ENCODE results near the gene CMIP. TPM values are rescaled to one million over a fixed set of nuclear protein-coding genes. Genes with fewer than 3 reads are reported as not detected.

The CMIP gene
- total RNA-seq, 1 donor from 2014 or later = 11.1 TPM

Small RNA genes lying within 50 kb of the gene (microRNA-seq; reads per million reads assigned to microRNA genes)
- gene MIR6504 (not detected), gene MIR7854 (not detected)

Other genes with a start within 250 kb of the CMIP start
- not detected for gene BCO1, start 206.1 kb upstream of the CMIP start, total RNA-seq
- 9.0 TPM for gene GAN, start 129.8 kb upstream of the CMIP start, total RNA-seq